ENCODE measurements around the gene KCNK15.

- TF ChIP-seq CTCF (IDR thresholded peaks at IDR 0.05) (no peak), EZH2 (IDR thresholded peaks at IDR 0.05) (no peak), EZH2phosphoT487 (IDR thresholded peaks at IDR 0.05) (no peak)
These were observed 6.7 kb upstream of the KCNK15 start for GRCh38 chr20:44738813-44739477.

Measured in neural progenitor cell (in vitro differentiated cells).